ENCODE data around the gene PWWP2B.

The PWWP2B gene

DNA sequence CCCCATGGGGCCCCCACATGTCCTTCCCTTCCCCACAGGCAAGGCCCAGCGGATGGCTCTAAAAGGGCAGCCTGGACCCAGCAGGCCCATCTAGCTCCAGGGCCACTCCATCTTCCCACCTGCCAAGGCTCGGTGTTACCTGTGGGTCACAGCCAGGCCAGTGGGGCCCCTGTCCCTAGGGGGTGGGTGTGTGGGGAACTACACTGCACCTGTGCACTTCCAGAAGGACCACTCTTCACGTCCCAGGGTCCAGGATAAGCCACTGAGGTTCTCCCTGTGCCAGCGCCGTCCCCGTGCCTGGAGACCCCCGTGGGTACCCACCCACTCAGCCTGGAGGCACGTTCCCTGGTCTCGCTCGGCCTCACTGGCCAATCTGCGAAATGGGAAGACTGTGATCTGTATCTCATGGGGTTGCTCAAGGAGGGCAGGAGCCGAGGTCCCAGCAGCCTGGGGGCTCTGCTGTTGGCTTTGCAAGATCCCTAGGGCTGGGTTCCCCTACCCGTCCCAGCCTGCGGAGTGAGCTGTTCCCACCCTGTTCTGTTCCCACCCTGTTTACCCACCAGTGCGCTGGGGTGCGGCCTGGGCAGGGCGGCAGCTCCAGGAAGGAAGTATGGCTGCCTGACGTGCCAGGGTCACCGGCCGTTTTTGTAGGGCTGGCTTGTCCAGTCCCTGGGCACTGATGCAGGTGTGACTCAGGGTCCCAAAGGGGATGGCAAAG lies 4.6 kb downstream of the PWWP2B start:
- no peaks in the 10 kb centered on the region for H3K27me3 ChIP-seq (ENCODE audit: low read depth, low read length)
- no peaks in the 10 kb centered on the region for H3K36me3 ChIP-seq (replicated peaks; ENCODE audit: low read depth, low read length)
- H3K4me2 ChIP-seq (ENCODE audit: low read length), result no peak overlapping the region
- H3K4me3 ChIP-seq (ENCODE audit: low read length), result no peak overlapping the region
- H2AFZ ChIP-seq (ENCODE audit: low read depth, low read length), result no peak overlapping the region
- H3K9me3 ChIP-seq (ENCODE audit: insufficient read depth, low read length), result no peaks in the 10 kb centered on the region
- H3K9ac ChIP-seq (ENCODE audit: low read length), result no peak overlapping the region
- no peak overlapping the region for H3K27ac ChIP-seq (ENCODE audit: low read length)
- peaks cover 5% of the 10 kb centered on the region; the same call in 1 of the 2 replicates for H3K4me1 ChIP-seq (ENCODE audit: low read length)
- 0 out of 2 replicates have a peak, but pooled peaks cover 7% of the 10 kb centered on the region for H4K20me1 ChIP-seq (ENCODE audit: insufficient read depth, low read length)
- peaks cover 12% of the 10 kb centered on the region for H3K79me2 ChIP-seq (ENCODE audit: low read length)
- TF ChIP-seq, protein P1, sequence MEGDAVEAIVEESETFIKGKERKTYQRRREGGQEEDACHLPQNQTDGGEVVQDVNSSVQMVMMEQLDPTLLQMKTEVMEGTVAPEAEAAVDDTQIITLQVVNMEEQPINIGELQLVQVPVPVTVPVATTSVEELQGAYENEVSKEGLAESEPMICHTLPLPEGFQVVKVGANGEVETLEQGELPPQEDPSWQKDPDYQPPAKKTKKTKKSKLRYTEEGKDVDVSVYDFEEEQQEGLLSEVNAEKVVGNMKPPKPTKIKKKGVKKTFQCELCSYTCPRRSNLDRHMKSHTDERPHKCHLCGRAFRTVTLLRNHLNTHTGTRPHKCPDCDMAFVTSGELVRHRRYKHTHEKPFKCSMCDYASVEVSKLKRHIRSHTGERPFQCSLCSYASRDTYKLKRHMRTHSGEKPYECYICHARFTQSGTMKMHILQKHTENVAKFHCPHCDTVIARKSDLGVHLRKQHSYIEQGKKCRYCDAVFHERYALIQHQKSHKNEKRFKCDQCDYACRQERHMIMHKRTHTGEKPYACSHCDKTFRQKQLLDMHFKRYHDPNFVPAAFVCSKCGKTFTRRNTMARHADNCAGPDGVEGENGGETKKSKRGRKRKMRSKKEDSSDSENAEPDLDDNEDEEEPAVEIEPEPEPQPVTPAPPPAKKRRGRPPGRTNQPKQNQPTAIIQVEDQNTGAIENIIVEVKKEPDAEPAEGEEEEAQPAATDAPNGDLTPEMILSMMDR (IDR thresholded peaks at IDR 0.05; ENCODE audit: low read depth, low read length), result no peak
- TF ChIP-seq EZH2phosphoT487 (IDR thresholded peaks at IDR 0.05; ENCODE audit: low read depth), result no peak

DNA sequence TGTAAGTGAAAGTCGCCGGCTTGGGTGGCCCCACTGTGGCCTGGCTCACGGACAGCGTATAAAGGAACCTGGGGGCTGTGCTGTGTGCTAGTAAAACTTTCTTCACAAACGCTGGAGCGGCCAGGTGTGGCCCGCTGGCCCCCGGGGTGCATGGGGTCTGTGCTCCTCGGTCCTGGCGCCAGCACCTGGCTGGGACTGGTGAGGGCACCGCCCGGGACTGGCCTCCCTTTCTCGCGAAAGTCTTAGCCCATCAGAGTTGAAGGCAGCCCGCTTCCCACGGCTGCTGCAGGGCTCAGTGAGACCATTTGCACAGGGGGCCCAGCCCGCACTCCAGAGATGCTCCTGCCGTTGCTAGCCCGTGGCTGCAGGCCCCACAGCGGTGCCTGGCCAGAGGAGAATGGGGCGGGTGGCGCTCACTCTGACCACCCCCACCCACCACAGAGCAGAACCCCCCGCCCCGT lies 5.8 kb downstream of the PWWP2B start:
- Histone ChIP-seq H3K36me3 (replicated peaks; ENCODE audit: low read depth, low read length) (no peaks in the 10 kb centered on the region), H3K9me3 (ENCODE audit: insufficient read depth, low read length) (no peaks in the 10 kb centered on the region), H3K4me3 (ENCODE audit: low read length) (no peak overlapping the region), H3K4me2 (ENCODE audit: low read length) (no peak overlapping the region), H3K27me3 (ENCODE audit: low read depth, low read length) (no peaks in the 10 kb centered on the region), H3K79me2 (ENCODE audit: low read length) (peaks cover 9% of the 10 kb centered on the region), H3K9ac (ENCODE audit: low read length) (no peak overlapping the region), H3K4me1 (ENCODE audit: low read length) (peaks cover 5% of the 10 kb centered on the region; the same call in 1 of the 2 replicates), H4K20me1 (ENCODE audit: insufficient read depth, low read length) (0 out of 2 replicates have a peak, but pooled peaks cover 7% of the 10 kb centered on the region), H2AFZ (ENCODE audit: low read depth, low read length) (no peak overlapping the region), H3K27ac (ENCODE audit: low read length) (no peak overlapping the region)
- TF ChIP-seq EZH2phosphoT487 (IDR thresholded peaks at IDR 0.05; ENCODE audit: low read depth), result no peak
- TF ChIP-seq, protein P1 (IDR thresholded peaks at IDR 0.05; ENCODE audit: low read depth, low read length), result no peak

DNA sequence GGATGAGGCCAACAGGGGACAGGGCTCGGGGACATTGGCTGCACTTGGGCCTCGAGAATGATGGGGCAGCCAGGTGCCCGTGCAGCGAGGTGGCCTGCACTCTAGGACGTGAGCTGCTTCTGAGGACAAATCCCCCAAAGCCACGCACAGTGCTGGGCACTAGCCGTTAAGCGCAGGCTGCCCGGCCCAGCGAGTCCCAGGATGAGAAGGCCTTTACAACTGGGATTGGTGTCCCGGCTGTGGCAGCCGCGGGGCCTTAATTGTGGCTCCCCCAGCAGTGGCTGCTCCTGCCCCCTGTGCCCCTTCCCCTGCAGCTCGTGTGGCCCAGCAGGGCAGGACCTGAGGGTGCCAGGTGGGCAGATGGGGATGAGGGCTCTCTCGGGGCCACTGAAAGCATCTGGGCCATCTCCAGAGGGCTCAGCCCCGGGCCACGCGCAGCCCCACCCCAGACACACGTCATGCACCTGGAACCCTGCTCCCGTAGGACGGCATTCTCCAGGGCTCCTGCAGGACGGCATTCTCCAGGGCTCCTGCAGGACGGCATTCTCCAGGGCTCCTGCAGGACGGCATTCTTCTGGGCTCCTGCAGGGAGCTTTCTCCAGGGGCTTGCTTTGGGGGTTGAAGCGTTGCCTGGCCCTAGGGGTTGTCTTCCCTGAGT lies 6.6 kb downstream of the PWWP2B start:
- H2AFZ ChIP-seq (ENCODE audit: low read depth, low read length), result no peak overlapping the region
- H3K36me3 ChIP-seq (replicated peaks; ENCODE audit: low read depth, low read length), result no peaks in the 10 kb centered on the region
- H3K4me2 ChIP-seq (ENCODE audit: low read length), result no peak overlapping the region
- H4K20me1 ChIP-seq (ENCODE audit: insufficient read depth, low read length), result 0 out of 2 replicates have a peak, but pooled peaks cover 7% of the 10 kb centered on the region
- H3K4me3 ChIP-seq (ENCODE audit: low read length), result no peak overlapping the region
- H3K4me1 ChIP-seq (ENCODE audit: low read length), result no peaks in the 10 kb centered on the region
- H3K79me2 ChIP-seq (ENCODE audit: low read length), result peaks cover under 1% of the 10 kb centered on the region; the same call in 1 of the 2 replicates
- TF ChIP-seq, protein P1 (IDR thresholded peaks at IDR 0.05; ENCODE audit: low read depth, low read length), result no peak
- no peak overlapping the region for H3K9ac ChIP-seq (ENCODE audit: low read length)
- no peak overlapping the region for H3K27ac ChIP-seq (ENCODE audit: low read length)
- no peaks in the 10 kb centered on the region for H3K9me3 ChIP-seq (ENCODE audit: insufficient read depth, low read length)
- H3K27me3 ChIP-seq (ENCODE audit: low read depth, low read length), result no peaks in the 10 kb centered on the region

DNA sequence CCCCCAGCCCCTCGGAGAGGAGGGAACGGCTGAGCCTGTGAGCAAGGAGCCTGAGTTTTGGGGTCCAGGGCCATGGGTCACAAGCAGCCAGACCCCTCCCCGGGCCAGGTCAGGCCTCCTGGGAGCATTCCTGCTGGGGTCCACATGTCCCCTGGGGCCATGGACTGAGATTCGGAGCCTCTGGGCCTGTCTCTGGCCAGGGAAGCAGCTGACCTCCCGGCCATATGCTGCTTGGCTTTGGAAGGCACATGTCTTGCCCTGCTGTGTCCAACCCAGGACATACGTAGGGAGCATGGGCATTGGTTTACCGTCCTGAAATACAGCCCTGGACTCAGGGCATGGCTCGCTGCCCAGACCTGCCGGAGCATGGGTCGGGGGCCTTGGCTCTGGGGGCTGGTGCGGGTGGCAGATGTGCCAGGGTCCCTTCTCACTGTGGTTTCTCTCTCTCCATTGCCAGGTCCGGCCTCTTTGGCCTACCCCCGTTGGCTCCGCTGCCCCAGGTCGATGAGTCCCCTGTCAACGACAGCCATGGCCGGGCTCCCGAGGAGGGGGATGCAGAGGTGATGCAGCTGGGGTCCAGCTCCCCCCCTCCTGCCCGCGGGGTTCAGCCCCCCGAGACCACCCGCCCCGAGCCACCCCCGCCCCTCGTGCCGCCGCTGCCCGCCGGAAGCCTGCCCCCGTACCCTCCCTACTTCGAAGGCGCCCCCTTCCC lies 7.3 kb downstream of the PWWP2B start:
- Histone ChIP-seq H3K27me3 (ENCODE audit: low read depth, low read length) (no peaks in the 10 kb centered on the region), H3K4me1 (ENCODE audit: low read length) (no peaks in the 10 kb centered on the region), H3K79me2 (ENCODE audit: low read length) (no peaks in the 10 kb centered on the region), H3K4me3 (ENCODE audit: low read length) (no peak overlapping the region), H3K36me3 (replicated peaks; ENCODE audit: low read depth, low read length) (no peaks in the 10 kb centered on the region), H2AFZ (ENCODE audit: low read depth, low read length) (no peak overlapping the region), H3K4me2 (ENCODE audit: low read length) (no peak overlapping the region), H3K9me3 (ENCODE audit: insufficient read depth, low read length) (no peaks in the 10 kb centered on the region), H4K20me1 (ENCODE audit: insufficient read depth, low read length) (0 out of 2 replicates have a peak, but pooled peaks cover 7% of the 10 kb centered on the region), H3K9ac (ENCODE audit: low read length) (no peak overlapping the region), H3K27ac (ENCODE audit: low read length) (no peak overlapping the region)
- TF ChIP-seq, protein P1 (IDR thresholded peaks at IDR 0.05; ENCODE audit: low read depth, low read length), result no peak
- TF ChIP-seq EZH2phosphoT487 (IDR thresholded peaks at IDR 0.05; ENCODE audit: low read depth), result no peak
